ENCODE measurements around the gene SH3BP5L.

SH3BP5L gene

GRCh38 chr1:248842781-248843331 is 17.1 kb upstream of the SH3BP5L start:
- no peak for TF ChIP-seq ZNF274 (IDR thresholded peaks at IDR 0.05; ENCODE audit: low read depth, low read length)
- TF ChIP-seq YY1 (IDR thresholded peaks at IDR 0.05; ENCODE audit: insufficient read depth, insufficient read length), result no peak
- TF ChIP-seq SUZ12 (IDR thresholded peaks at IDR 0.05; ENCODE audit: extremely low read depth, insufficient read depth, insufficient read length), result no peak
- Histone ChIP-seq H3K9me3 (ENCODE audit: insufficient read depth, low read length) (no peaks in the 10 kb centered on the region), H3K27me3 (ENCODE audit: insufficient read depth, insufficient read length) (no peaks in the 10 kb centered on the region), H3K9ac (ENCODE audit: insufficient read length, low read depth) (no peak overlapping the region), H3K36me3 (ENCODE audit: insufficient read depth, insufficient read length, low read length) (peaks cover 43% of the 10 kb centered on the region), H3K4me1 (ENCODE audit: insufficient read depth, insufficient read length) (peaks cover 6% of the 10 kb centered on the region), H3K4me3 (ENCODE audit: insufficient read length, low read depth) (no peak overlapping the region)
- DNase-seq (ENCODE audit: low read depth, low spot score), result no peak

DNA sequence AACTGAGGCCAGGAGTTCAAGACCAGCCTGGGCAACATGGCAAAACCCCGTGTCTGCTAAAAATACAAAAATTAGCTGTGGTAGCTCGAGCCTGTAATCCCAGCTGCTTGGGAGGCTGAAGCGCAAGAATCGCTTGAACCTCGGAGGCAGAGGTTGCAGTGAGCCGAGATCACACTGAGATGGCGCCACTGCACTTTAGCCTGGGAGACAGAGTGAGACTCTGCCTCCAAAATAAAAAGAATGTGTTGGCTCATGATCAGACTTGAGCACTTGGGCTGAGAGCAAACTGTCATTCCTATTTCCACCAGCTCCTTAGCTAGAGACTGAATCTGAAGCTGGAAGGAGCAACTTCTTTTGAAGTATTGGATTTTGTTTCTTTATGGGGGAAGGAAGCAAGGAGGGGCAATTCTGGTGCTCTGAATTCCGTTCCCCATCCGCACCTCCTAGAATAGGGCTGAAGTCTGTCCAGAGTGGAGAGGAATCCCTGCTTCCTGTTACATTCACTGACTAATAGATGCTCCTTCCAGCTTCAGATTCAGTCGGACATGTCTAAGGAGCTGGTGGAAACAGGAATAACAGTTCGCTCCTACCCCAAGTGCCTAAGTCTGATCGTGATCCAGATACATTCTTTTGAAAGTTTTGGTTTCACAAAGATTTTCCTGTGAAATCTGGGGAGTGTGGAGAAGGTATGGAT is 16.1 kb upstream of the SH3BP5L start:
- no peak overlapping the region for H3K9ac ChIP-seq (ENCODE audit: insufficient read length, low read depth)
- H3K27me3 ChIP-seq (ENCODE audit: insufficient read depth, insufficient read length), result peaks cover 7% of the 10 kb centered on the region
- no peaks in the 10 kb centered on the region for H3K9me3 ChIP-seq (ENCODE audit: insufficient read depth, low read length)
- no peak overlapping the region for H3K4me3 ChIP-seq (ENCODE audit: insufficient read length, low read depth)
- peaks cover 6% of the 10 kb centered on the region for H3K4me1 ChIP-seq (ENCODE audit: insufficient read depth, insufficient read length)
- H3K36me3 ChIP-seq (ENCODE audit: insufficient read depth, insufficient read length, low read length), result peaks cover 33% of the 10 kb centered on the region
- no peak for TF ChIP-seq YY1 (IDR thresholded peaks at IDR 0.05; ENCODE audit: insufficient read depth, insufficient read length)
- TF ChIP-seq SUZ12 (IDR thresholded peaks at IDR 0.05; ENCODE audit: extremely low read depth, insufficient read depth, insufficient read length), result no peak
- no peak for TF ChIP-seq ZNF274 (IDR thresholded peaks at IDR 0.05; ENCODE audit: low read depth, low read length)
- DNase-seq (ENCODE audit: low read depth, low spot score), result no peak

GRCh38 chr1:248840946-248841345 is 15.2 kb upstream of the SH3BP5L start:
- Histone ChIP-seq H3K4me1 (ENCODE audit: insufficient read depth, insufficient read length) (peaks cover 6% of the 10 kb centered on the region), H3K9ac (ENCODE audit: insufficient read length, low read depth) (peak overlapping the region; percentile 33), H3K4me3 (ENCODE audit: insufficient read length, low read depth) (no peak overlapping the region)

DNA sequence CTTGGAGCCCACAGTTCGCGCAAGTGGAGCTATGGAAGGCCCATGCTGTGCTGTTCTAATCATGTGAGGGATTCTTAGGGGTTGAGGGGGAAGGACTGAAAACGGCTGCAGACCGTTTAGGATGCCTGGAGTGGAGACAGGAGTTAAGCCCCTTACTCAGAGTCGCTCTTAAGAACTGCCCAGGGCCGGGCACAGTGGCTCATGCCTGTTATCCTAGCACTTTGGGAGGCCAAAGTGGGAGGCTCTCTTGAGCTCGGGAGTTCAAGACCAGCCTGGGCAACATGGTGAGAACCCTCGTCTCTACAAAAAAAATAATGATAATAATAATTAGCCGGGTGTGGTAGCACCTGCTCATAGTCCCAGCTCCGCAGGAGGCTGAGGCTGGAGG is 13.4 kb upstream of the SH3BP5L start:
- peaks cover 23% of the 10 kb centered on the region for H3K27me3 ChIP-seq (ENCODE audit: insufficient read depth, insufficient read length)
- H3K9me3 ChIP-seq (ENCODE audit: insufficient read depth, low read length), result no peaks in the 10 kb centered on the region
- no peak for DNase-seq (ENCODE audit: low read depth, low spot score)
- peak overlapping the region; percentile 91 for H3K4me3 ChIP-seq (ENCODE audit: insufficient read length, low read depth)
- peaks cover 6% of the 10 kb centered on the region for H3K4me1 ChIP-seq (ENCODE audit: insufficient read depth, insufficient read length)
- TF ChIP-seq SUZ12 (IDR thresholded peaks at IDR 0.05; ENCODE audit: extremely low read depth, insufficient read depth, insufficient read length) (no peak), YY1 (IDR thresholded peaks at IDR 0.05; ENCODE audit: insufficient read depth, insufficient read length) (no peak), ZNF274 (IDR thresholded peaks at IDR 0.05; ENCODE audit: low read depth, low read length) (no peak)
- peaks cover 8% of the 10 kb centered on the region for H3K36me3 ChIP-seq (ENCODE audit: insufficient read depth, insufficient read length, low read length)
- peak overlapping the region; percentile 91 for H3K9ac ChIP-seq (ENCODE audit: insufficient read length, low read depth)

More at GRCh38 chr1:248840946-248841345, 15.2 kb upstream of the SH3BP5L start:
- H3K9me3 ChIP-seq (ENCODE audit: insufficient read depth, low read length), result no peaks in the 10 kb centered on the region
- H3K36me3 ChIP-seq (ENCODE audit: insufficient read depth, insufficient read length, low read length), result peaks cover 24% of the 10 kb centered on the region
- peaks cover 15% of the 10 kb centered on the region for H3K27me3 ChIP-seq (ENCODE audit: insufficient read depth, insufficient read length)
- DNase-seq (ENCODE audit: low read depth, low spot score), result no peak
- TF ChIP-seq ZNF274 (IDR thresholded peaks at IDR 0.05; ENCODE audit: low read depth, low read length), result no peak

DNA sequence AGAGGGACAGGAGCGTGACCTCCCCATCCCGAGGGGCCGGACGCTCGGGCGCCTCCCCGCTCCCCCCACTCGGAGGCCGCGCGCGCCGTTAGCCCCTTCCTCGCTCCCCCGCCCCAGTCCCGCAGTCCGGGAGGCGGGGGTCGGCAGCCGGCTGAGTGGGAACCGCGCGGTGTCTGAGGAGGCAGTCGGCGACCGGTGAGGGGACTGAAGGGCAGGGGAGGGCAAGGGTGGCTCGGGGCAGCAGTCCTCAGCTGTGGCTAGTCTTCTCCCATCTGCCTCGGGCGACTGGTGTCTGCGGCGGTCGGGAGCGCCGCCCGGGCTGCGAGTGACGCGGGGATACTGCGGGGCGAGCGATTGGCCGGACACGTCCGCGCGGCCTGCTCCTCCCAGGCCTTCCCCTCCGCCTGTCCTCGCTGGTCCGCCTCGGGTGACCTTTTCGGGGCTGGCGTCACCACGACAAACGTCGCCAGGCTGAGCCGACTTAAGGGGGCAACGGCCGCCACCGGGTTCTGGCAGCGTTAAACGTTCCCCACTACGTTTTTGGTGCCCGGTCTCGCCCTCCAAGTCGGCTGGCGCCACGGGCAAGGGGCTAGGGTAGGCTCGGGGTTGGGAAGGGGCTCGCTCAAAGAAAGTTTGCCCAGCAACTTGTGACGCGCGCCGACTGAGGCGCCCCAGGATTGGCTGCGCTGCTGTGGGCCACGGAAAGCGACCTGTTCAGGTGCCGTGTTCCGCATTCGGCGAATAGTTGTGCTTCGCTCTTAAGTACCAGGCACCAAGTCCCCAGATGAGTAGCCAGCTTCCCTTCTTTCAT is 12.8 kb upstream of the SH3BP5L start:
- Histone ChIP-seq H3K27me3 (ENCODE audit: insufficient read depth, insufficient read length) (peaks cover 23% of the 10 kb centered on the region), H3K4me1 (ENCODE audit: insufficient read depth, insufficient read length) (peaks cover 6% of the 10 kb centered on the region), H3K36me3 (ENCODE audit: insufficient read depth, insufficient read length, low read length) (peaks cover 8% of the 10 kb centered on the region), H3K9me3 (ENCODE audit: insufficient read depth, low read length) (no peaks in the 10 kb centered on the region), H3K4me3 (ENCODE audit: insufficient read length, low read depth) (peak overlapping the region; percentile 91), H3K9ac (ENCODE audit: insufficient read length, low read depth) (peak overlapping the region; percentile 91)
- no peak for TF ChIP-seq ZNF274 (IDR thresholded peaks at IDR 0.05; ENCODE audit: low read depth, low read length)
- TF ChIP-seq YY1 (IDR thresholded peaks at IDR 0.05; ENCODE audit: insufficient read depth, insufficient read length), result no peak
- no peak for TF ChIP-seq SUZ12 (IDR thresholded peaks at IDR 0.05; ENCODE audit: extremely low read depth, insufficient read depth, insufficient read length)
- DNase-seq (ENCODE audit: low read depth, low spot score), result peak; percentile 88

DNA sequence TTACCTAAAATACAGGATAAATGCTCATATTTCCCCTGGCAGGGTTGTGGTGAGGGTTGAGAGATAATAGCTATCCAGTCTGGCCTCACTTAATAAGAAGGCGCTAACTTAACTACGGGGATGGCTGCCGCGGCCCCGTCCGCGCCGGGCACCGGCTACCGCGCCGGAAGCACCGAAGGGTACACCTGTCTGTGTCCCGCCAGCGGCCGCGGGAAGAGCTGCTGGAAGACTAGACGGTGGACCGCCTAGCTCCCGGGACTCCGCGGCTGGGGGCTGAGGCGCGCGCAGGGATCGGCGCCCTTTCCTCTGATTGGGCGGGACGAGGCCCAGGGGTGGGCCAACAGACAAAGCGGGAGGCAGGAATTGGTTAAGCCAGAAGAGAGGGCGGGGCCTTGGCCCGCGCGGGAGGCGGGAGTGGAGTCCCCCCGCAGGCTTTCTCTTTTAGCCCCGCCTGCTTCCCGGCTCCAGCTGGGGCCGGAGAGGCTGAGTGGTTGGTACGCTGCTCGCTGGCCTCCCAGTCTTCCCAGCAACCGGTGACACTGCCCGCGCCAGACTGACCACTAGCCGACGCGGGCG is 12.2 kb upstream of the SH3BP5L start, which contains the start of gene ZNF672:
ZNF672 (plus strand) TSS at position 444 of the 576 bp plus-strand sequence. CDS start 9,051 bp downstream, outside the sequence.
- TF ChIP-seq ZNF274 (IDR thresholded peaks at IDR 0.05; ENCODE audit: low read depth, low read length) (no peak), YY1 (IDR thresholded peaks at IDR 0.05; ENCODE audit: insufficient read depth, insufficient read length) (no peak), SUZ12 (IDR thresholded peaks at IDR 0.05; ENCODE audit: extremely low read depth, insufficient read depth, insufficient read length) (no peak)
- Histone ChIP-seq H3K9ac (ENCODE audit: insufficient read length, low read depth) (peak within 1 kb of the TSS; percentile 91), H3K9me3 (ENCODE audit: insufficient read depth, low read length) (no peaks in the 10 kb centered on the region), H3K4me3 (ENCODE audit: insufficient read length, low read depth) (peak within 1 kb of the TSS; percentile 91), H3K4me1 (ENCODE audit: insufficient read depth, insufficient read length) (peaks cover 6% of the 10 kb centered on the region), H3K27me3 (ENCODE audit: insufficient read depth, insufficient read length) (peaks cover 23% of the 10 kb centered on the region), H3K36me3 (ENCODE audit: insufficient read depth, insufficient read length, low read length) (peaks cover 3% of the 10 kb centered on the region)
- peak; percentile 97 for DNase-seq (ENCODE audit: low read depth, low spot score)
